GM23248 (cell line): ENCODE results near the gene CABP2. TPM values are rescaled to one million over a fixed set of nuclear protein-coding genes. Genes with fewer than 3 reads are reported as not detected.

Experiments used
- DNase-seq: peaks from one replicate; pipeline ENCODE4 v3.0.0-alpha.2; 2015
- H2AFZ ChIP-seq: fragments of 200-600 bp; sonication (generic); 2 replicates; pipeline ENCODE4 v1.6.1; 2016; ENCODE audit warnings: antibody characterized with exemption
- H3F3A ChIP-seq: fragments of 200-600 bp; sonication (generic); 2 replicates; pipeline ENCODE4 v1.6.1; 2016; ENCODE audit warnings: mild to moderate bottlenecking, antibody characterized with exemption, mixed run types; ENCODE audit not compliant: insufficient read depth
- H3K27ac ChIP-seq: fragments of 200-600 bp; sonication (generic); 2 replicates; pipeline ENCODE4 v1.5.1; 2016; ENCODE audit warnings: mild to moderate bottlenecking
- H3K27me3 ChIP-seq: fragments of 200-600 bp; sonication (generic); replicated peaks from 2 replicates; pipeline ENCODE4 v1.6.1; 2016; ENCODE audit warnings: mild to moderate bottlenecking; ENCODE audit not compliant: insufficient read depth
- H3K36me3 ChIP-seq: fragments of 200-600 bp; sonication (generic); 2 replicates; pipeline ENCODE4 v1.6.1; 2016; ENCODE audit warnings: low read depth, mild to moderate bottlenecking
- H3K4me1 ChIP-seq: fragments of 200-600 bp; sonication (generic); 2 replicates; pipeline ENCODE4 v1.6.1; 2016; ENCODE audit warnings: mild to moderate bottlenecking; ENCODE audit not compliant: insufficient read depth
- H3K4me2 ChIP-seq: fragments of 200-600 bp; sonication (generic); one replicate; pipeline ENCODE4 v1.6.1; 2016; ENCODE audit warnings: mild to moderate bottlenecking; ENCODE audit not compliant: unreplicated experiment
- H3K4me3 ChIP-seq: fragments of 200-600 bp; sonication (generic); 2 replicates; pipeline ENCODE4 v1.5.1; 2016; ENCODE audit warnings: mild to moderate bottlenecking
- H3K79me2 ChIP-seq: fragments of 200-600 bp; sonication (generic); 2 replicates; pipeline ENCODE4 v1.6.1; 2016; ENCODE audit warnings: mild to moderate bottlenecking; ENCODE audit not compliant: insufficient read depth
- H3K9ac ChIP-seq: fragments of 200-600 bp; sonication (generic); 2 replicates; pipeline ENCODE4 v1.6.1; 2016; ENCODE audit warnings: mild to moderate bottlenecking
- H3K9me2 ChIP-seq: fragments of 200-600 bp; sonication (generic); 2 replicates; pipeline ENCODE4 v1.6.1; 2016; ENCODE audit warnings: mixed run types, mild to moderate bottlenecking, moderate library complexity; ENCODE audit not compliant: insufficient read depth
- H3K9me3 ChIP-seq: fragments of 200-600 bp; sonication (generic); one replicate; pipeline ENCODE4 v1.6.1; 2017; ENCODE audit warnings: low read depth
- H4K20me1 ChIP-seq: fragments of 200-600 bp; sonication (generic); 2 replicates; pipeline ENCODE4 v1.6.0; 2016; ENCODE audit not compliant: insufficient read depth
- EZH2 ChIP-seq: fragments of 200-600 bp; sonication (generic); IDR thresholded peaks from 2 replicates; pipeline ENCODE4 v1.6.1; 2018; ENCODE audit warnings: antibody characterized with exemption, mild to moderate bottlenecking; ENCODE audit not compliant: insufficient read depth, poor library complexity, severe bottlenecking
- EZH2phosphoT487 ChIP-seq: fragments of 200-600 bp; sonication (generic); IDR thresholded peaks from 2 replicates; pipeline ENCODE4 v1.6.1; 2018; ENCODE audit warnings: antibody characterized with exemption, moderate library complexity, mild to moderate bottlenecking, low read depth; ENCODE audit not compliant: insufficient read depth
- WGBS, 2 experiments: methylation state at CpG; one replicate each; pipeline ENCODE4 v1.1.6; 2015 to 2017; ENCODE audit warnings: low lambda C conversion rate in 2 of 2, low coverage in 1 of 2; ENCODE audit errors: missing lambda C conversion rate in 2 of 2; 5-methylcytosine and 5-hydroxymethylcytosine counted together
- in situ Hi-C: fragments of 300-500 bp; cut with MboI; formaldehyde crosslinking; loops from 2 replicates; pipeline ENCODE4 v1.15.0; 2020
- polyA plus RNA-seq: library from polyadenylated mRNA; unstranded; fragments of >200 nt; fragmentation: Nextera tagmentation; extraction: Ambion mirVana; gene quantifications from 2 replicates; pipeline ENCODE4 v1.2.1, GENCODE V29; 2016
- total RNA-seq: library from RNA; depleted of rRNA; stranded (reverse); fragments of >200 nt; shearing (Covaris generic); gene quantifications from 2 replicates; pipeline ENCODE4 v1.2.3, GENCODE V29; 2014

The CABP2 gene
- total and polyA plus RNA-seq, 2 experiments from 2014 or later, result not detected

GRCh38 chr11:67522338-67522737 lies 908 bp downstream of the CABP2 start:
- no peaks in the 10 kb centered on the region for H3K36me3 ChIP-seq
- H3K9me2 ChIP-seq, result peaks cover 2% of the 10 kb centered on the region; the same call in 1 of the 2 replicates
- no peaks in the 10 kb centered on the region for H3K27me3 ChIP-seq
- DNase-seq, result no peak
- WGBS, 2 experiments, result 70 to 73% methylated on average over 12 to 15 of the region's 15 CpGs
- H3K4me2 ChIP-seq, result no peak overlapping the region
- in situ Hi-C loops, result no loop called here
- no peaks in the 10 kb centered on the region for H3F3A ChIP-seq
- no peaks in the 10 kb centered on the region for H4K20me1 ChIP-seq
- no peak overlapping the region for H3K27ac ChIP-seq
- H3K4me3 ChIP-seq, result no peak overlapping the region
- H3K9ac ChIP-seq, result no peak overlapping the region
- no peak for TF ChIP-seq EZH2phosphoT487
- TF ChIP-seq EZH2, result no peak
- H3K79me2 ChIP-seq, result no peaks in the 10 kb centered on the region
- no peaks in the 10 kb centered on the region for H3K9me3 ChIP-seq
- H2AFZ ChIP-seq, result no peak overlapping the region
- H3K4me1 ChIP-seq, result no peaks in the 10 kb centered on the region

- in situ Hi-C loops, result no loop called here
- Histone ChIP-seq H3K4me3 (no peak overlapping the region), H3F3A (no peaks in the 10 kb centered on the region), H3K27ac (no peak overlapping the region), H3K9me2 (no peaks in the 10 kb centered on the region), H3K4me1 (no peaks in the 10 kb centered on the region), H4K20me1 (no peaks in the 10 kb centered on the region), H3K27me3 (no peaks in the 10 kb centered on the region), H3K4me2 (no peak overlapping the region), H3K9me3 (no peaks in the 10 kb centered on the region), H3K36me3 (no peaks in the 10 kb centered on the region), H2AFZ (no peak overlapping the region), H3K79me2 (no peaks in the 10 kb centered on the region), H3K9ac (no peak overlapping the region)
- no peak for TF ChIP-seq EZH2phosphoT487
- TF ChIP-seq EZH2, result no peak
- no peak for DNase-seq
- WGBS, 2 experiments, result 55 to 58% methylated on average over 9 to 10 of the region's 10 CpGs
Measured at GRCh38 chr11:67521924-67522323, 1.3 kb downstream of the CABP2 start.

GRCh38 chr11:67520856-67521824 lies 2.1 kb downstream of the CABP2 start:
- Histone ChIP-seq H3K9ac (no peak overlapping the region), H3K4me1 (no peaks in the 10 kb centered on the region), H3F3A (no peaks in the 10 kb centered on the region), H3K9me3 (no peaks in the 10 kb centered on the region), H3K9me2 (no peaks in the 10 kb centered on the region), H3K4me2 (no peak overlapping the region), H3K36me3 (no peaks in the 10 kb centered on the region), H4K20me1 (no peaks in the 10 kb centered on the region), H3K27me3 (no peaks in the 10 kb centered on the region), H3K27ac (no peak overlapping the region), H3K79me2 (no peaks in the 10 kb centered on the region), H2AFZ (no peak overlapping the region), H3K4me3 (no peak overlapping the region)
- WGBS, 2 experiments, result 71 to 77% methylated on average over 13 to 14 of the region's 16 CpGs
- TF ChIP-seq EZH2phosphoT487 (no peak), EZH2 (no peak)
- in situ Hi-C loops, result no loop called here
- no peak for DNase-seq

- Histone ChIP-seq H4K20me1 (no peaks in the 10 kb centered on the region), H3K4me2 (no peak overlapping the region), H3K4me1 (no peaks in the 10 kb centered on the region), H3K9ac (no peak overlapping the region), H3K36me3 (no peaks in the 10 kb centered on the region), H3K9me2 (no peaks in the 10 kb centered on the region), H3K27ac (no peak overlapping the region), H3K27me3 (peaks cover 4% of the 10 kb centered on the region; the same call in 1 of the 2 replicates), H2AFZ (no peak overlapping the region), H3K9me3 (no peaks in the 10 kb centered on the region), H3K4me3 (no peak overlapping the region), H3K79me2 (no peaks in the 10 kb centered on the region), H3F3A (no peaks in the 10 kb centered on the region)
- no peak for DNase-seq
- 77 to 80% methylated on average over 32 of the region's 32 CpGs for WGBS, 2 experiments
- in situ Hi-C loops, result no loop called here
- TF ChIP-seq EZH2 (no peak), EZH2phosphoT487 (no peak)
Measured at GRCh38 chr11:67519726-67520125, 3.5 kb downstream of the CABP2 start.
